ENCODE data around the gene KMT2C. TPM values are rescaled to one million over a fixed set of nuclear protein-coding genes. Genes with fewer than 3 reads are reported as not detected.
"Not testable (repeated sequence)": the region's sequence is repeated elsewhere in the genome, so short reads cannot be mapped to it uniquely, and the experiment has no call there.

KMT2C gene
- total and polyA plus RNA-seq, 3 donors from 2014 or later, result 32.8 to 167 (median 154) TPM

- intact Hi-C loops (cut with DNase I; ENCODE audit: low total_unique reads), result no loop called here
- 46 to 51% methylated on average over 5 of the region's 5 CpGs for WGBS, 2 donors
- H3K36me3 ChIP-seq (ENCODE audit: low read depth, missing control alignments), result no peaks in the 10 kb centered on the region
- no peak for TF ChIP-seq CTCF (IDR thresholded peaks at IDR 0.05)
- H3K4me3 ChIP-seq, result no peak overlapping the region
- no peak for DNase-seq
- H3K27me3 ChIP-seq, result no peaks in the 10 kb centered on the region
- no peaks in the 10 kb centered on the region for H3K4me1 ChIP-seq
- H3K9me3 ChIP-seq, result no peaks in the 10 kb centered on the region
- no peak overlapping the region for H3K27ac ChIP-seq
These were observed 33.2 kb downstream of the KMT2C start for GRCh38 chr7:152402384-152403250.

- H3K4me1 ChIP-seq, result no peaks in the 10 kb centered on the region
- DNase-seq, result no peak
- H3K36me3 ChIP-seq (ENCODE audit: low read depth, missing control alignments), result no peaks in the 10 kb centered on the region
- intact Hi-C loops (cut with DNase I; ENCODE audit: low total_unique reads), result no loop called here
- no peak overlapping the region for H3K4me3 ChIP-seq
- H3K27ac ChIP-seq, result no peak overlapping the region
- no peaks in the 10 kb centered on the region for H3K27me3 ChIP-seq
- TF ChIP-seq CTCF (IDR thresholded peaks at IDR 0.05) (no peak), POLR2A (IDR thresholded peaks at IDR 0.05) (no peak)
- no peaks in the 10 kb centered on the region for H3K9me3 ChIP-seq
These were observed 36.5 kb downstream of the KMT2C start for GRCh38 chr7:152399344-152399743.

- 89 to 94% methylated on average over 7 of the region's 7 CpGs for WGBS, 2 donors
- Histone ChIP-seq H3K4me3 (no peak overlapping the region), H3K36me3 (ENCODE audit: low read depth, missing control alignments) (no peaks in the 10 kb centered on the region), H3K4me1 (no peaks in the 10 kb centered on the region), H3K9me3 (no peaks in the 10 kb centered on the region), H3K27me3 (no peaks in the 10 kb centered on the region), H3K27ac (no peak overlapping the region)
- DNase-seq, result no peak
- intact Hi-C loops (cut with DNase I; ENCODE audit: low total_unique reads), result no loop called here
- no peak for TF ChIP-seq CTCF (IDR thresholded peaks at IDR 0.05)
These were observed 40.7 kb downstream of the KMT2C start for GRCh38 chr7:152395112-152395511.

GRCh38 chr7:152394214-152394613, 41.6 kb downstream of the KMT2C start:
- intact Hi-C loops (cut with DNase I; ENCODE audit: low total_unique reads); H3K27me3 ChIP-seq; H3K27ac ChIP-seq; H3K9me3 ChIP-seq; DNase-seq; H3K4me1 ChIP-seq; H3K4me3 ChIP-seq; H3K36me3 ChIP-seq (ENCODE audit: low read depth, missing control alignments): not testable (repeated sequence)
- 51 to 52% methylated on average over 3 of the region's 3 CpGs for WGBS, 2 donors
- TF ChIP-seq CTCF (IDR thresholded peaks at IDR 0.05), result peak in 1 of 3 experiments; percentile 34

GRCh38 chr7:152392254-152392653, 43.5 kb downstream of the KMT2C start:
- no peak for TF ChIP-seq POLR2A (IDR thresholded peaks at IDR 0.05)
- TF ChIP-seq CTCF (IDR thresholded peaks at IDR 0.05), result no peak
- intact Hi-C loops (cut with DNase I; ENCODE audit: low total_unique reads), result no loop called here
- Histone ChIP-seq H3K9me3 (no peaks in the 10 kb centered on the region), H3K4me3 (no peak overlapping the region), H3K4me1 (no peaks in the 10 kb centered on the region), H3K27me3 (no peaks in the 10 kb centered on the region), H3K36me3 (ENCODE audit: low read depth, missing control alignments) (no peaks in the 10 kb centered on the region), H3K27ac (no peak overlapping the region)
- no peak for DNase-seq
- WGBS, 2 donors, result 80 to 92% methylated on average over 1 of the region's 1 CpG

GRCh38 chr7:152386136-152386764, 49.6 kb downstream of the KMT2C start:
- H3K4me1 ChIP-seq; DNase-seq; H3K27ac ChIP-seq; H3K4me3 ChIP-seq; H3K36me3 ChIP-seq (ENCODE audit: low read depth, missing control alignments); H3K27me3 ChIP-seq; H3K9me3 ChIP-seq; intact Hi-C loops (cut with DNase I; ENCODE audit: low total_unique reads): not testable (repeated sequence)
- WGBS, 2 donors, result 47 to 48% methylated on average over 5 of the region's 5 CpGs
